Activated CD4-positive, alpha-beta T cell treated with anti-CD3 and anti-CD28 coated beads, Interleukin-2, amount 50 U/mL, for 48 hours (primary cell): ENCODE data around the gene IMMP2L.

Experiments used
- DNase-seq, 2 experiments: peaks; one replicate each; pipeline ENCODE4 v3.0.0-alpha.2; 2020

Gene IMMP2L

DNA sequence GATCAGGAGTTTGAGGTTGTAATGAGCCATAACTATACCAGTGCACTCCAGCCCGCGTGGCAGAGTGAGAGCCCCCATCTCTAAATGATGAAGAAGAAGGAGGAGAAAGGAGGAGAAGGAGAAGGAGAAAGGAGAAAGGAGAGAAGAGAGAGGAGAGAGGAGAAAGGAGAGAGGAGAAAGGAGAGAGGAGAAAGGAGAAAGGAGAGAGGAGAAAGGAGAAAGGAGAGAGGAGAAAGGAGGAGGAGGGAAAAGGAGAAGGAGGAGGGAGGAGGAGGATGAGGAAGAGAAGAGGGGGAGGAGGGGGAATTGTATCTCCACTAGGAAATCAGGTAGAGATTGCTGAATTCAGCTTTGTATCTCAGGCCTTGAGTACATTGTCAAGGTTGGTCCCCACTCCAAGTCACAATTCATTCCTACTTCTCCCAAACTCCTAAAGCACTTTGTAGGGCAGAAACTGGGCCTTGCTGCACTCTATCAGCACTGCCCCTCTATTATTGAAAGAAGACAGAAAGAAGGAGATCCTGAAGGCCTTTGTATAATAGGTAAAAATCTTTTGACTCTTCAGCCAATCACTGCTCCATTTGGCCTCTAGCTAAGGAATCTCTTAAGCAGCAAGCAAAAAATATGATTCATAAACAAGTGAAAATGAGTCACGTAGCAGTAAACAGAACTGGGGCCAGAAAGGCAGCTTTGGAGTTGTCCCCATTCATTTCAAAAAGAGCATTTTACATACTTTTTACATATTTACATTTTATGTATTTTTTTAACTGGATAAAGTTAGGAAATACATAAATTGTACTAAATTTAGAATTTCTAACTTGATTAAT lies 178.0 kb downstream of the IMMP2L start:
- DNase-seq = no peak

DNA sequence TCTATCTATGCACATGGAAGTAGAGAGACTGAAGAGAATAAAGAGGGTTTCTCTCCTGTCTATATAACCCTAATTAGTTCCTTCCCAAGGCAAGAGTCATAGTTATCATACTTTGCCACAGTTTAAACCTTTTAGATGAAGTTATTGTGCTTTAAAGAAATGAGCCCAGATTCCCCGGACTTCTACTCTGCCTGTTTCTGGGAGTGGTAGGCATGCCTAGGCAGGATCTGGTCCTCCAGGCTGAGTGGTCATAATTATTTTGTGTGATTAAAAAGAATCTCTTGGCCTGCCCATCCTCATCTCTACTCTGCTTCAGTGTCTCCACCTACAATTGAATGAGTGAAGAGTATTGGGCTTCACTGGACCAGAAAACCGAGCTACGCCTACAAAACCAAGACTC lies 179.2 kb downstream of the IMMP2L start:
- no peak for DNase-seq

DNA sequence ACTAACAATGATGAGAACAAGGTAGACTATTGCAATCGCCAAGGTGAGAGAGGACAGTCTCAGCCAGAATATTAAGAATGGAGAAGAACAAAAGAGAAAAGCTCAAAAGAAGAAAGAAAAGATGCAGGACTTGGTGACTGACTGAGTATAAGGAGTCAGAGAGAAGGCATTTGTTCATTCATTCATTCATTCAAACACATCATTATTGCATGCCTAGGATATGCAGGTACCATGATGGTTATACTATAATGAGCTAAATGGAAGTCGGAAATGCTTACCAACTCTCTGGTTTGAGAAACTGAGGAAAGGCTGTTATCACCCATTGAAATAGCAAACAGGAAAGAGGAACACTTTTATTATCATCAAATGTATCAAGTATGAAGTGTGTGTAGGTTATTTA lies 180.7 kb downstream of the IMMP2L start:
- no peak for DNase-seq

DNA sequence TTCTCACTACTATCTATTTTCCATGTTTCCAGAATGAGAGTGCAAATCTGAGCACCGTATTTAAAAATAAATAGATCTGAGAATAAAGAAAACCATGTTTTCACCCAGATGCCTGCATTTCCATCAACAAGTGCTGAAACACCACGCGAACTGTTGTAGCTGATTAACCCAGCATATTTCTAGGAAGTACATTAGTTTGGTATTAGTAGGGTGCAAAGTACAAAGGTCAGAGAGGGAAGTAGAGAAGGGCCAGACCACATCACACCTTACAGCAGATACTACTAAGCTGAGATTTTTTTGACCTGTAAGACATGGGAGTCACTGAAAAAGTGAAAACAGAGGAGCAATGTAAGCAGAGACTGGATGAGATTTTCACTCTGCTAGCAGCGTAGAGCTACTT lies 181.3 kb downstream of the IMMP2L start:
- no peak for DNase-seq

DNA sequence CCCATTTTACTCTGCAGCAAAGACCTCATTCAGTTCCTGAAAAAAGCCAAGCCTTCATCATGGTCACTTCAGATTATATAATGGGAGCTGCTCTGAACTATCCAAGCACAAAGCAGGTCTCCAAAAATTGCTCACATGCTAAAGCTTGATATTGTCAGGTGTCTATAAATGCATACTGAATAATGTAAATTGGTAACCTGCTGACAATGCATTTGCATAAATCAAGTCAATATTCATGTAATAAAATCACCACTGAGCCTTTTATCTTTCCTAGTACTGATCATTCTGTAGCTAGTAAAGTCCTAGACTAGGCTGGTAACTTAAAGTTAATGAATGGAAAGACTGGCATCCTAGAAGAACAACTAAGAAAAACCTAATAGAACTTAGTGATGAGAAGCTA lies 188.3 kb downstream of the IMMP2L start:
- no peak for DNase-seq

DNA sequence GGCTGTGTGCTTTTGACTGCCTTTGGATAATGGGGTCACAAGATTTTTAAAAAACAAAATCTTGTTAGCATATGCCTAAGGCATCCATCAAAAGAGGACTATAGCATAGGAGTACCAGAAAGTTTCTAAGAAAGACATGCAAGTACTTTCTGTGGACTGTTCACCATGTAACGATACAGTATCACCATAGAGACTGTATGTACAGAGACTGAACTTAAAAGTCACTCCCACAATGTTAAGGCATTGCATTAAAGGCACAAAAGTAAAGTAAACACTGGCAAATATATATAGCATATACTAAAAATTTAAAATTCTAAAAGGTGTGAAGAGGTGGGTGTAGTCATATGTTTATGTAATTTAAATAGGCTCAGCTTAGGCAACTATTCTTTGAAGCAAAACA lies 190.9 kb downstream of the IMMP2L start:
- DNase-seq = no peak

DNA sequence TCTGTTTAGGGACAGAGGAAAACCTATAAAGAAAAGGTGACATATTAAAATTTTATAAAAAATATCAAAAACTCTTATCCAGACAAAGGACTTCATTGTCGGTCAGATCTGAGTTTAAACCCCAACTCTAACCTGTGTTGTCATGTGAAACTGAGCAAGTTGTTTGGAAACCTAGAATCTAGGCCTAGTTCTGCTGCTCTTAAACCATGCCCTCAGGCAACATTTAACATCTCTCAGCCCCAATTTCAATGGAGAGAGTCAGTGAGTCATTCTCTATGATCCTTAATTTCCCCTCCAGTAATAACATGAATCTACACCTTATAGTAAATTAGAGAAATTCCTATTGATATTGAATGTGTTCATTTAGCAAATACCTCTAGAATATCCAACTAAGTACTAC lies 192.3 kb downstream of the IMMP2L start:
- no peak for DNase-seq

DNA sequence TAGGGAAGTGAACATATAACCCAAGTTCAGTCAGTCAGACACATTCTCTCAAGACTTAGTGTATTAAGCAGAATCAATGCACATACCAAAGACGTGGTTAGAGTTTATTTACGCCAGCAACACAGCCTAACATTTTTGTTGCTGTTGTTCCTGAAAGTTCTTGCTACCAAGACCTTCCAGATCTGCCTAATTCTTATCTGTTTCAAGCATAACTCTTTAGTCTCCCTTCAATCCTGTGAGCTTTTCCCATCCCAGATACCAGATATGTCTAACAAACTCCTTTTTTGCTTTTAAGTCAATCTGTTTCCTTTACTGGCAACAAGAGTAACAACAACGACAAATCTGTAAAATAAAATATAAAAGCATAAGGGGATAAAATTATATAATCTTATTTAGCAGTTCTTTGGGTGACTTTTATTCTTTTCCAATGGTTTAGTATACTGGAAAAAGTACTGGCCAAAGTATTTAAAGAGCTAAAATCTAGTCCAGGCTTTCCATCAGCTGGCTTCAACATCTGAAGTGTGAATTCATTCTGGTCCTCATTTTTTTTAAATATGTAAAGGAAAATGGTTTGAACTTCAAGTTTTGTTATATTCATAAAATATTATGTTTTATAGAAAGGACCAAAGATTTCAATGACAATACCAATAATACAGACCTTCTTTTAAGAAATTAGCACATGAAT lies 193.8 kb downstream of the IMMP2L start:
- DNase-seq = no peak

DNA sequence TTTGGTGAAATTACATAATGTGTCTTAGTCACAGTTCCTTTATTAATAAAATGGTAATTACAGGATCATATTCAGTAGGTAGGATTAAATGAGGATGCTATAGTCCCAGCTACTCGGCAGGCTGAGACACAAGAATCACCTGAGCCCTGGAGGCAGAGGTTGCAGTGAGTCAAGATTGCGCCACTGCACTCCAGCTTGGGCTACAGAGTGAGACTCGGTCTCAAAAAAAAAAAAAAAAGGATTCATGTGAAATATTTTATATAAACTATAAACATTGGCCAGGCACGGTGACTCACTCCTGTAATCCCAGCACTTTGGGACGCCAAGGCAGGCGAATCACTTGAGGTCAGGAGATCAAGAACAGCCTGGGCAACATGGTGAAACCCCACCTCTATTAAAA lies 197.9 kb downstream of the IMMP2L start:
- DNase-seq = no peak

DNA sequence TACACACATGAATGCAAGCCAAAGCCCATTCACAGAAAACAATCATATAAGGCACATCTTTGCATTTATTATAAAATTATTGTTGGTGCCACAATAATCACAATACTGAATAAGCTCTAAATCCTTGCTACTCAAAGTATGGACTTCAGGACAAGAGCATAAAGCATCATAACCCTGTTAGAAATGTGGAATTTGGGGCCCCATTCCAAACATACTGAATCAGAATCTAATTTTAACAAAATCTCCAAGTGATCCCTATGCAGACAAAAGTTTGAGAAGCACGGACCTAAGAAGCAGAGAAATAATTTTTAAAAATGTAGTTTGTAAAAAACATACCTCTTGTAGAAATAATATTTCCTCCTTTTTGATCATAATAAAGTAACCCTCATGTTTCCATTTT lies 199.2 kb downstream of the IMMP2L start:
- DNase-seq = no peak

DNA sequence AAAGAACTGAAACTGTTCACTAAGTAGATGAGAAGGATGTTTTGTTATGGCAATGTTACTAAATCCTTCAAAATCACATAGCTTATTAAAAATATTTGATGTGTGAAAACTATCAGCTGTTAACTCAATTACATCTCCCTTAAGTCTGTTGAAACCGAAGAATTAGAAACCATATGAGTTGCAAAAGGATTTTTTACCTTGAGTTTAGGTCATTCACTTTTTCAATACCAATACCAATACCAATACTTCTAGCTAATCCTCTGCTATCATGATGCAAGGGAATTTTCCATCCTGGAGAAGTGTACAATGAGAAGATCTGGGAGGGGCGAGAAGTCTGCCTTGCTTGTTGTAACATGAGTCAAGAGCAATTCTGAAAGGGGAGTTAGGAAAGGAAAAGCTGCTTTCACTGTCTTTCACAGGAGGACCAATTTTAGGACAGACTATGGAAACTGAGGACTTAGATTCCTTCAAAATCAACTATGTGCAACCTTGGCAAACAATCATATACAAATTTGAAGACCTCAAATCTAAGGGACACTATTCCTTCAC lies 199.7 kb downstream of the IMMP2L start:
- no peak for DNase-seq

DNA sequence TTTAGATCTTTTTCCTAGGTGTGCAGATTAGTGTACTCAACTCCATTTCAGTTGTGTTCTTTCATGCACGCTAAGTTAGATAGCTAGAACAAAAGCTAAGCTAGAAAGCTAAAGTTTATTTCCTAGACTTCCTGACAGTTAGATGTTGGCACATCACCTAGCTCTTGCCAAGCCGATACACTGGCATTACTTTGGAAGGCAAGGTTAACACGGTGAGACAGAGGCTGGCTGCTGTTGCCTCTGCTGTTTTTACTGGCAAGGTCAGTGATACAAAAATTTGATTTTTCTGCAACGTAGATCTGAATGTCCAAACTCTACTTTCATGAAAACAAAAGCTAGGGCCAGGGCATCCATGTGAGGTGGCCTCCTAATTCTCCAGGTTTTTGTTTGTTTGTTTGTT lies 203.4 kb downstream of the IMMP2L start:
- no peak for DNase-seq

DNA sequence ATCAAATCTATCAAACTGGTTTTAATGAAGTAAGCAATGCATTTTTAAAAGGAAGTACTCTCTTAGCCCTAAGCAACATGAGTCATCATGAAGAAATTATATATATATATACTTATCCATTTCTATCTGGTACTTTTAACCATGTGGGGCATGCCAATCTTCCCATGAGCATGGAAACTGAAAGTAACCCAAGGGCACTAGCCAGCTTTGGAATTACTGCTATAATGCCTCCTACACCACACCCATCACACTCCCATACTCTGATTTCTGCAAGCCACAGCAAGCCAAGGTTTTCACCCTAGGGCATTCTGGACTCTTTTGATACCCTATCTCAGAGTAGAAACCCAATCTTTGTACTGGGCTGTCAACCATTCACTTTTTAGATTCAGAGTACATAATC lies 204.6 kb downstream of the IMMP2L start:
- no peak for DNase-seq

DNA sequence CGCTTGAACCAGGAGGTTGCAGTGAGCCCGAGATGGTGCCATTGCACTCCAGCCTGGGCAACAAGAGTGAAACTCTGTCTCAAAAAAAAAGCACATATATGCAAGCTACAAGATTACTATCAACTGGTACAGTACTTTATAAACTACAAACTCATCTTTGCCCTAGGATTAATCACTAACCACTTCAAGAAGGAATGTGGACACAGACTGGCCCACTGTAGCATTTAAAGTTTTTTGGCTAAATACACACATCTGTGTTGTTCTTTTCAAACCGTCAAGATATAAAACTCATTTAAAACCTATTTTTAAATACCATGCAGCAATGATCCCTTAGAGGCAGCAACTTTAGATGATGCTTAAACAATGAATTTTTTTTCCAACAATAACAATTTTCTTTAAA lies 205.4 kb downstream of the IMMP2L start:
- no peak for DNase-seq

DNA sequence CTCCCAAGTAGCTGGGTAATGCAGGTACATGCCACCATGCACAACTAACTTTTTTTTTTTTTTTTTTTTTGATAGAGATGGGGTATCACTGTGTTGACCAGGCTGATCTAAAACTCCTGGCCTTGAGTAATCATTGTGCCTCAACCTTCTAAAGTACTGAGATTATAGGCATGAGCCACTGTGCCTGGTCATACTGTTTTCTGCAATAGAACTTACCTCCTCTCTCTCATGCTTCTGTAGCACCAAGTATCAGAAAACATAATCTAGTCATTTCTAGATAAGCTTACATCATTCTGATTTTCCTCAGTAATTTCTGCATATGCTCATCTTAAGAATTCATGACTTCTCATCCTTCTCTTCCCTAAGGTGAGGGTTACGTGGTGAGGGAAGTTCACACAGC lies 210.0 kb downstream of the IMMP2L start:
- DNase-seq = no peak

DNA sequence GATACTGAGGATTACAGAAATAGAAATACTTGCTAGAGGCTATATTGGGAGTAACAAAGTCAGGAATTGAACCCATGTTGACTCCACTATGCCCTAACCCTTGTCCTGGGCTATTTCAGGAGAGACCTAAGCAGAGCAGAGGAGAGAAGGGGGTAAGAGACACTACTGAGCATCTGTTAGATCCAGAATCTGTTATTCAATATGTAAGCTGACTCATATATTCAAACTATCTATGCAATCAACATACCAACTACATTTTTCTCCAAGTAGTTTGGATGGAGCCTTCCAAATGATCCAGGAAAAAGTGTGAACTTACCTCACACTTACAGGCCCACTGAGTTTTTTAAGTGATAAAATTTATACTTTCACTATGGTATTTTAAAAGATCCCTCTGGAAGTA lies 216.1 kb downstream of the IMMP2L start:
- no peak for DNase-seq

DNA sequence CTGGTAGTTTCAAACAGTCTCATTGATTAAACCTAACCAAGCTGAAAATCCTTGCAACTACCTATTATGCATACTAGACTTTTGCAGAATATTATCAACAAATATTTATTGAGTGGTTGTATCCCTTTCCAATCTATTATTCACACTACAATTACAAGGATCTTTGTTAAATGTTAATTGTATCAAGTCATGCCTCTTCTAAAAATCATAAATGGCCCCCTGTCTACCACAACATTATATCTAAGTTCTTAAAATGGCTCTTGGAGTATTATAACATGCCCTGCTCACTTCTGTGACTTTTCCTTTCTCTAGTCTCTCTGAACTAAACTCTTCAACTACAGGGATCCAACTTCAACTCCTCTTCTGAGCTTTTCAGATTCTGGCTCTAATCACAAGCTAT lies 219.3 kb downstream of the IMMP2L start:
- no peak for DNase-seq

DNA sequence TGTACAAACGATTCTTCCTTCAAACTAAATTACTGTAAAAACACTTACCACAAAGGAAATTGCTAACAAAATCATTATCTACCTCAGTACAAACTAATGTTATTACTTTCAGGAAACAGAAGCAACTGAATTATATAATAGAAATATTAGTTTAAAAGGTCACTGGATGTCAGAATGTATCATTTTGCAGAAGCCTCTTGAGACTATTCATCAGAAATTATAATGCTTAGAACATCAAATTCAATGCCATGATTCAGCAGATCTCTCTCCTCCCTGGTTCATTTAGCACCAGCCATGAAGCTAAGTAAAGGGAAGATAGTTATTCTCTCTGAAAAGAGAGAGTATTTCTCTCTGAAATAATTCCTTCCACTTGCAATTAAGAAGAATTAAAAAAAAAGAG lies 223.3 kb downstream of the IMMP2L start:
- no peak for DNase-seq

DNA sequence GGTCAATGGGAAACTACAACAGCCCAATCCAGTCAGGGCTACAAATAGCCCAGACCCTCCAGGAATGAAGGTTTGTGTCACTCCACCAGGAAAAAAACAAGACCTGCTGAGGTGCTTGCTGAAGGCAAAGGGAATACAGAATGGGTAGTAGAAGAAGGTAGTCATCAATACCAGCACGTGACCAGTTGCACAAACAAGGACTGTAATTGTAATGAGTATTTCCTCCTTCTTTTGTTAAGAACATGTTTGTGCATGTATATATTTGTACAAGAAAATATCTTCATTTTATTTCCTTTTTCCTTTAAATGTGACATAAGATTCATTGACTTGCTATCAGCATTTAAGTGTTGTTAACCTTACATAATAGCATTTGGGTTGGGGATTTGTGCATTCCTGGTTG lies 229.3 kb downstream of the IMMP2L start:
- DNase-seq = no peak

DNA sequence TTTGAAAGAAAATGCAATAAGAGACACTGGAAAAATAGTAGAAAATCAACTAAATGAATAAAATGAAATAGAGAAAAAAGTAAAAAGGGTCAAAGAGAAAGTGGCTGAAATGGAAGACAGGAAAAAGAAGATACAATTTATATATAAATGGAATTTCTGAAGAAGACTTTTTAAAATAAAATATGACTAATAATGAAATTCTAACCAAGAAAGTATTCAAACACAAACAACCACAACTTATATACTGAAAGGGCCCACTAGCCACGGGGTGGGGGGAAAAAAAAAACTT lies 232.1 kb downstream of the IMMP2L start:
- no peak for DNase-seq

DNA sequence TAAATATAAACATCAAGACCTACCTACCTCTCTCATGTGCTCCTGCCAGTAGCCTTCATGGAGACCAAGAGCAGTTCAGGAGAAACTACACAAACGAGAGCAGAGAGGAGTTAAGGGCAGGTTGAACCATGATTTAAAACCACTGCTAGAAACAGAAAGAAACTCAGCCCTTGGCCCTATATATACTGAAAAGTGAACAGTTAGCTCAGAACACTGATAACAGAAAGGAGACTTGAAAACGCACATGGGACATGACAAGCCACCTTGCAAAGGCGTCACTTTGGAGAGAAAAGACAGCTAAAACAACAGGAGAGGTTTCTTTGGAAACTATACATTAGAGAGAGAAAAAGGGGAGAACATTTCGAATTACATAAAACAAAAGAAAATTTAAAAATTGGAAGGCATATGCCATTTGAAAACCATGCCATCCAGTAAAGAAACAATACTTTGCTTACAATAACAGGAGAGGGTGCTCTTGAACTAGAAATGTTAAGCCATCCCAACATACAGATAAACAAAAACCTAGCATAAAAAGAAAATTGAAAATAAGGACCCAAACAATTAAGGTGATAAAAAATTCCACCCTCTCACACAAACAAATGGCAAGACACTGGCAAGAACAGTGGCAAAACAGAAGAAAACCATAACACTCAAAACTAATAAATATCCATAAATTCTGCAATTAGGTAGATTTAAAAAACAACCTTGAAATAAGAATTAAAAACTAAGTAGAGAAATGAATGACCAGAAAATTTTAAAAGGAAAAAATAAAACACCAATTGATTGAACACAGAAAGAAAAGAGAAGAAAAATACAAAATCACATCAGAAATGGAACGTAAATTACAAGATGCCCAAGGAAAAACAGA lies 232.7 kb downstream of the IMMP2L start:
- DNase-seq = no peak

DNA sequence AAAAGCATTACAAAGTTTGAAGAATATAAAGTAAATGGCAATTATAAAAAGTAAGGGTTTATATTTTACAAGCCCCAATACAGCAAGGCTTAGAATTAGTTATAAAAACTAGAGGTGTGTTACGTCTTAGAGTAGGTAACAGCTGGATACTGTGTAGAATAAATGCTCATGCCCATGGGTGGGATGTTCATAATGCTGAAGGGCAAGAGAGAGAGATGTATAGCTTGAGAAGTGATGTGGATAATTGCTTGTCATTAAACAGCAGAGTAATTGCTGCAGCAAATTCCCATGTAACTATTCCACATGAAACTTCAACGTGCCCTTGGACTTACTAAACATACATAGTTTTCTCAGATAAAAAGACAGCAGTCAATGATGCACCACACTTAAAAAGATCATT lies 233.8 kb downstream of the IMMP2L start:
- DNase-seq = no peak

DNA sequence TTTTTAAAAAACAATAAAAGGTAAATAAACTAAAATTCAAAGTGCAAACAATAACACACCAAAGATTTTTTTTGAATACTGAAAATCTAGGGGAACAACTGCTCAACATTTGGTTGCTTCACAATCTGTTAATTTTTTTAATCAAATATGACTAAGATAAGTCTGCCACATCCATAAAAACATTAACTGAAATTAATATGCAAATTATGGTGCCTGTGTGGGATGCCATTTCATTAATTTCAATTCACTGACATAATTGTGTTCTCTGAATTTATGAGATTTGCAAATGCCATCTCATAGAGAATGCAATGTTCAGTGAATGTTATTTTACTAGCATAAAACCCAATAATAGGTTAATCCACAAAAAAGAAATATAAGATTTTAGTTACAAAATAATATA lies 237.5 kb downstream of the IMMP2L start:
- no peak for DNase-seq

DNA sequence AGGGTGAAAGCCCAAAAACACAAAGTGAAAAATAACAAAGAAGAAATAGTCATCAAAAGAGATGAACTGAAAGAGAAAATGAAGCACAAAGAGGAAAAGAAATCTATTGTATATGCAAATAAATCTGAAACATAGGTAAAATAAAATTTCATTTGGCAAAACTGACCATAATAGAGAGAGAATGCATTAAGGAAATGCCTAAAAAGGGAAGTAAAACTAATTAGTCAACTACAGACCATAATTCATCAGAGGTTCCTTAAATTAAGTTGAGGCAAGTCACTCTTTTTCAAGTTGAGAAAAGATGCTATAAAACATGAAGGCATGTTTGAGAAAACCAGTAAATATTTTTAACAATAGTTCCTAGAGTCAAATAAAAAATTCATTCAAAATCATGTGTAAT lies 238.1 kb downstream of the IMMP2L start:
- no peak for DNase-seq
